DND-41 (cell line): ENCODE measurements around the gene TMC5.

ENCODE experiments used
- ATAC-seq: fragments of 200-7000 bp; cut with Tn5 transposase; 3 replicates; pipeline ENCODE4 v1.9.1; 2021; ENCODE audit warnings: low read depth; ENCODE audit not compliant: insufficient read depth
- DNase-seq: peaks from one replicate; pipeline ENCODE4 v3.0.0-alpha.2; 2020
- H2AFZ ChIP-seq: 2 replicates; pipeline ENCODE4 v1.6.0; 2012; ENCODE audit warnings: low read depth, low read length
- H3K27ac ChIP-seq: 2 replicates; pipeline ENCODE4 v1.5.1; 2012; ENCODE audit warnings: low read length, inconsistent platforms
- H3K27me3 ChIP-seq: fragments of 200-600 bp; sonication (generic); 2 replicates; pipeline ENCODE4 v1.6.0; 2012; ENCODE audit warnings: low read length, mild to moderate bottlenecking, inconsistent platforms; ENCODE audit not compliant: insufficient read depth, poor library complexity
- H3K36me3 ChIP-seq: 2 replicates; pipeline ENCODE4 v1.5.1; 2012; ENCODE audit warnings: low read length, inconsistent platforms; ENCODE audit not compliant: insufficient read depth
- H3K4me1 ChIP-seq: 2 replicates; pipeline ENCODE4 v1.5.1; 2012; ENCODE audit warnings: mild to moderate bottlenecking, low read length; ENCODE audit not compliant: insufficient read depth
- H3K4me2 ChIP-seq: 2 replicates; pipeline ENCODE4 v1.6.0; 2012; ENCODE audit warnings: mild to moderate bottlenecking, moderate library complexity, low read length, inconsistent platforms; ENCODE audit not compliant: insufficient read depth
- H3K4me3 ChIP-seq, 2 experiments: fragments of 200-600 bp in 1 of 2; shearing (Covaris generic) in 1 of 2; 2 replicates each; pipeline ENCODE4 v1.5.1; 2012 to 2016; ENCODE audit warnings: inconsistent platforms in 2 of 2, low read length in 2 of 2, mild to moderate bottlenecking in 2 of 2, low read depth in 1 of 2, moderate library complexity in 1 of 2
- H3K79me2 ChIP-seq: 2 replicates; pipeline ENCODE4 v1.6.0; 2012; ENCODE audit warnings: low read length, inconsistent platforms; ENCODE audit not compliant: insufficient read depth
- H3K9ac ChIP-seq: 2 replicates; pipeline ENCODE4 v1.6.0; 2012; ENCODE audit warnings: low read depth, mild to moderate bottlenecking, inconsistent platforms, low read length, moderate library complexity
- H3K9me3 ChIP-seq: 2 replicates; pipeline ENCODE4 v1.5.1; 2012; ENCODE audit warnings: low read length, moderate library complexity, mild to moderate bottlenecking, inconsistent platforms; ENCODE audit not compliant: insufficient read depth, severe bottlenecking
- H4K20me1 ChIP-seq: 2 replicates; pipeline ENCODE4 v1.6.0; 2012; ENCODE audit warnings: low read length; ENCODE audit not compliant: insufficient read depth
- CTCF ChIP-seq: IDR thresholded peaks from 2 replicates; pipeline ENCODE4 v1.5.1; 2012; ENCODE audit warnings: borderline replicate concordance, low read length, moderate library complexity, mild to moderate bottlenecking; ENCODE audit not compliant: poor library complexity, severe bottlenecking; ENCODE audit errors: extremely low read depth
- EZH2 ChIP-seq: IDR thresholded peaks from 3 replicates; pipeline ENCODE4 v1.6.1; 2012; ENCODE audit warnings: borderline replicate concordance, low read depth, mild to moderate bottlenecking, moderate library complexity, low read length, inconsistent platforms; ENCODE audit not compliant: severe bottlenecking

Gene TMC5

GRCh38 chr16:19484096-19484495, 66.4 kb downstream of the TMC5 start:
- H3K4me2 ChIP-seq: no peak overlapping the region
- no peaks in the 10 kb centered on the region for H4K20me1 ChIP-seq
- H3K9ac ChIP-seq: no peak overlapping the region
- H3K9me3 ChIP-seq: no peaks in the 10 kb centered on the region
- H3K27me3 ChIP-seq: no peaks in the 10 kb centered on the region
- H3K4me1 ChIP-seq: no peaks in the 10 kb centered on the region
- ATAC-seq (no peak), DNase-seq (no peak)
- H3K4me3 ChIP-seq: no peak overlapping the region
- H3K27ac ChIP-seq: no peak overlapping the region
- no peak overlapping the region for H2AFZ ChIP-seq
- TF ChIP-seq EZH2 (no peak), CTCF (no peak)
- no peaks in the 10 kb centered on the region for H3K79me2 ChIP-seq
- no peaks in the 10 kb centered on the region for H3K36me3 ChIP-seq

GRCh38 chr16:19485611-19486010, 67.9 kb downstream of the TMC5 start:
- Histone ChIP-seq H3K36me3 (no peaks in the 10 kb centered on the region), H3K9me3 (no peaks in the 10 kb centered on the region), H3K4me3 (no peak overlapping the region), H3K27ac (no peak overlapping the region), H3K27me3 (no peaks in the 10 kb centered on the region), H3K4me2 (no peak overlapping the region), H2AFZ (no peak overlapping the region), H4K20me1 (no peaks in the 10 kb centered on the region), H3K79me2 (no peaks in the 10 kb centered on the region), H3K4me1 (no peaks in the 10 kb centered on the region), H3K9ac (no peak overlapping the region)
- DNase-seq (no peak), ATAC-seq (no peak)
- TF ChIP-seq EZH2 (no peak), CTCF (no peak)

DNA sequence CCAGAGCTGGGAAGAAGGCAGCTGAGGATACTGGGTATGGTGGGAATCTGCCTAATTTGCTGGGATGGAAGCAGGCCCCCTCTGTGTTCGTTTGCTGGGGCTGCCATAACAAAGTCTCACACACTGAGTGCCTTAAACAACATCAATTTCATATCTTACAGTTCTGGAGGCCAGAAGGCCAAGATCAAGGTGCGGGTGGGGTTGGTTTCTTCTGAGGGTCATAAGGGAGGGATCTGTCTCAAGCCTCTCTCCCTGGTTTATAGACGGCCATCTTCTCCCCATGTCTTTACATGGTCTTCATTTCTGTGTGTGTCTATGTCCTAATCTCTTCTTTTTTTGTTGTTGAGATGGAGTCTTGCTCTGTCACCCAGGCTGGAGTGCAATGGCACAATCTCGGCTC, 68.4 kb downstream of the TMC5 start:
- Histone ChIP-seq H3K79me2 (no peaks in the 10 kb centered on the region), H3K36me3 (no peaks in the 10 kb centered on the region), H3K4me3 (no peak overlapping the region), H3K27me3 (no peaks in the 10 kb centered on the region), H3K9me3 (no peaks in the 10 kb centered on the region), H3K4me2 (no peak overlapping the region), H3K4me1 (no peaks in the 10 kb centered on the region), H3K27ac (no peak overlapping the region), H4K20me1 (no peaks in the 10 kb centered on the region), H3K9ac (no peak overlapping the region), H2AFZ (no peak overlapping the region)
- ATAC-seq (no peak), DNase-seq (no peak)
- TF ChIP-seq CTCF: no peak
- TF ChIP-seq EZH2: no peak

GRCh38 chr16:19486750-19487325, 69.2 kb downstream of the TMC5 start:
- no peaks in the 10 kb centered on the region for H3K36me3 ChIP-seq
- no peaks in the 10 kb centered on the region for H4K20me1 ChIP-seq
- no peak for TF ChIP-seq CTCF
- TF ChIP-seq EZH2: no peak
- no peaks in the 10 kb centered on the region for H3K27me3 ChIP-seq
- no peak overlapping the region for H3K4me3 ChIP-seq
- no peak overlapping the region for H3K9ac ChIP-seq
- H3K4me1 ChIP-seq: no peaks in the 10 kb centered on the region
- DNase-seq (no peak), ATAC-seq (no peak)
- no peaks in the 10 kb centered on the region for H3K79me2 ChIP-seq
- H3K4me2 ChIP-seq: no peak overlapping the region
- H3K9me3 ChIP-seq: no peaks in the 10 kb centered on the region
- H3K27ac ChIP-seq: no peak overlapping the region
- H2AFZ ChIP-seq: no peak overlapping the region
